GM19452 (cell line): Measurements from ENCODE around the gene BEX3.
A peak's percentile ranks its signal among the peaks of the same experiment; 100 is the strongest.
"Not testable (repeated sequence)": the region's sequence is repeated elsewhere in the genome, so short reads cannot be mapped to it uniquely, and the experiment has no call there.

ENCODE experiments used
- ATAC-seq: cut with Tn5 transposase; IDR thresholded peaks from one replicate; pipeline ENCODE4 v1.9.1; 2021; ENCODE audit not compliant: unreplicated experiment

BEX3 gene

DNA sequence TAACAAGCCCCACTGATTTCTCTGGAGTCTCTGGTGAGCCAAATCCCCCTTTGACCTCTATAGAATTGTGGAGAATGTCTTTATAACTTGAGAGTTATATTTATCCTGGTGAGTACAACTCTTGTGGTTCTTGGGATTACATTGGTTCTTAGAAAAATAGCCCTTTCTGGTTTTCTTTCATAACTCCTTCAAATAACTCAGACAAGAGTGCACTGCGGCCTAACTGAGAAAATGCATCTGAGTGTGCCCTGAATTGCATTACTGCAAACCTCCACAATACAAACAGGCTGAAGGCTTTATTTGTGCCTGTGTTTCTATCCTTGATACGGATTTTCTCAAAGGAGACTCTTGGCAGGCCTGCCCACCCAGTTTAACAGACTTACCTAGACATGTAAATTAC lies 2.7 kb downstream of the BEX3 start:
- ATAC-seq = no peak

DNA sequence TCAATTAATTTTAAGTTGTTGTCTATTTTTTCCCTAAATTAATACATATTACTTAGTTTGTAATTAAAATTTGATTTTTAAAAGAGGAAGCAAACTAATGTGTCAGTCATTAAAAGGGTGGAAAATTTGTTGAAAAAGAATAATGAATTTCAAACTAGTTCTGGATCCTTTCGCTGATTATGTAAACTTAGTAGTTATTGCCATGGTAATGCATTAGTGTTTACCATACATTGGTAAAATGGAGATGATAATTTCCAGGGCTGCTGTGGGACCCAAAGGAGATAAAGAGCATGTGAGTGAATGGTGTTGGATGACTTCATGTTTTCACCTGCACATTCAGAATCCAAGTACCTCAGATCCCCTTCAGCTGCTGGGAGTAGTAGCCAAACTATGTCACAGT lies 6.5 kb downstream of the BEX3 start:
- no peak for ATAC-seq

DNA sequence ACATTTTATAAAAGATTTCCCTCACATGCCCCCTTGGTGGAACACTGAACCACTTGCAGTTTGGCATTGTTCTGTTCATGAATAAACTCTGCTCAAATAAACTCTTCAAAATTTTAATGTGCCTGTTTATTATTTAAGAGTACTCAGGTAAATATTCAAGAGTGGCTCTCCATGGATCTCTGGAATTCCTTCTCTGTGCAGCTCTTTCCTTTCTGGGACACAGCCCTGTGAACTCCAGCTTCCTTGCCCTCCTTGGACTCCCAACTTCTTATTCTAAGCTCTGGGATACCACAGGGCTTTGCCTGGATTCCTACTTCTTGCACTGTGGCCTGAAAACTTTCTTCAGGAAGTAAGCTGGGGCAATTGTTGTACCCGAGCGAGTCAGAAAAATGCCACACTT lies 8.3 kb downstream of the BEX3 start:
- no peak for ATAC-seq

DNA sequence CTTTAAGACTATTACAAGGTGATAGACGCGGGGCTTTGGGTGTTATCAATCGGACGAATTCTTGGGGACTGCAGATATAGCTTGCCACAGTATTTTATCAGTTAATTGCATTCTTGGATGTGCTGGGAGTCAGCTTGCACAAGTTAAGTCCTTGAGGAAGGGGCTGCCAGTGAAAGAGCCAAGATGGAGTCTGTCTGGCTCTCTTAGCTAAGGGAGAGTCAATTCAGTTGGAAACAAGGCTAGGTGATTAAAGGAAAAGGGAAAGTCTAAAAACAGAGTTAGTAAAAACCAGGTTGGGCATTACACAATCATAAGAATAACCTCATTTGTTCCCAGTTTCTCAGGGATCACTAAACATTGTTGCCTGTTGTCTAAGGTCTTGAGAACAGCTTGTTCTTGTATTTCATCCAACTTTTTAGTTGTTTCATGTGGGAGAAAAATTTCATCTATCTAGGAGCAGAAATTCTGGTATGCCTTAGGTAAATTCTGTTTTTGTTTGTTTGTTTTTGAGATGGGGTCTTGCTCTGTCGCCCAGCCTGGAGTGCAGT lies 9.0 kb downstream of the BEX3 start:
- not testable (repeated sequence) for ATAC-seq

DNA sequence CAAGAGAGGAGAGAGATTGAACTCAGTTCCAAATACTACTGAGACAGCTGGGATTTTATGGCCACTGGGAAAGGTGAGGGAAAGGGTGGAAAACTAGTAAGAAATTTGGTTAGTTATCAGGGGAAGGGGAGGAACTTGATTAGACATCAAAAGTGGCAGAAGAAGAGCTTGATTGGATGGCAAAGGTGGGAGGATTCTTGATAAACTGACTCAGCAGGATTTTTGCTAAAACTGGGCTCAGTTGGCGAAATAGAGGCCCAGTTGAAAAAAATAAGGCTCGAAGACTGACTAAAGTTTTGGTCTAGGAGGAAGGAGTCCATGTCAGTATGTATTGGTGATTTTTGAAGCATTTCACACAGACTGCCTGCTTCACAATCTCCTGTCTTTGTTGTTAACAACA lies 10.0 kb downstream of the BEX3 start:
- ATAC-seq = no peak

DNA sequence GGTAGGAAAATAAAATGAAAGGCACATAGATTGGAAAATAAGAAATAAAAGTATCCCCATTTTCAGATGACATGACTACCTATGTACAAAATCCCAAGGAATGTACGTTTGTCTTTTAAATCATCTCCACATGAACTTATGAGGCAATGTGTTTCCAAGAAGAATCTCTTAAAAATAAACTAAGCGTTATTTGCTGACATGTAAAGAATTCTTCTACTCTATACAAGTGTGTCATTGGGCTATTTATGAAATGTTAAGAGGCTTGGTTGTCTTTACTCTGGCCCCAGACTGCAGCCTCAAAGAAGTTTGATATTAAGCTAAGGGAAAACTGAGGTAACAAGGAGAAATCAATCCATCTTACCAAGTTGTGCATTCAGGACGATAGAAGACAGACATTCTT lies 17.1 kb downstream of the BEX3 start:
- no peak for ATAC-seq

DNA sequence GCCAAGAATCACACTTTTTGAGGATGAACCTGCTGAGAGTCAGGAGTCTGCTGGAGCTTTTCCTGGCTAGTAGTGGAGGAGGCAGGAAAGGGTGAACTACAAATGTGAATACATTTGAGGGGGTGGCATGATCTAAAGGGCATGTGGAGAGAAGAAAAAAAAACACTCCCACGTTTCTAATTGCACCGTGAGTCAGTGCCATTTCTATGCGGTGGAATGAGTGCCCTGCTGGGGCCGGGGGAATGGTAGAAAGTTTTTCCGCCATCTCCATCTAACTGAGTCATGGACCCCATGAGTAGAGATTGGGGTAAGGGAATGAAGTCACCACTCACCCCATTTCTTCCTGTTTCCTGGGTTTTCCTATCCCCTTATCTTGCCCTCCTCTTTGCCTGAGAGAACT lies 19.8 kb downstream of the BEX3 start:
- no peak for ATAC-seq

DNA sequence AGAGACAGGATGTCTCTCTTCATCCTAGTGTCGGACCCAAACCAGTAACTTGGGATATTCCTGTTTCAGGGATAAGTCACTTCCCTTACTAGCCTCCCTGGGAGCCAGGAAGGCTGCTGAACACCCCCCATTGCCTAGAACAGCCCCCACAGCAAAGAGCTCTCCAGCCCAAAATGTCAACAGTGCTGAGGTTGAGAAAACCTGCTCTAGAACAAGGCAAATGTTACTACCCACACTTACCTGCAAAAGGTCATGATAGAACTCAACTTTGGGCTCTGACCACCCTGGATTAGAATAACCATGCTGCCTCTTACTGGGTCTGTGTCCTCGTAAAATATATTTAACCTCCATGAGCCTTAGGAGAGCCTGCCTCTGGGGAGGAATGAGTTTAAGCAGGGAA lies 20.3 kb downstream of the BEX3 start:
- ATAC-seq = no peak

DNA sequence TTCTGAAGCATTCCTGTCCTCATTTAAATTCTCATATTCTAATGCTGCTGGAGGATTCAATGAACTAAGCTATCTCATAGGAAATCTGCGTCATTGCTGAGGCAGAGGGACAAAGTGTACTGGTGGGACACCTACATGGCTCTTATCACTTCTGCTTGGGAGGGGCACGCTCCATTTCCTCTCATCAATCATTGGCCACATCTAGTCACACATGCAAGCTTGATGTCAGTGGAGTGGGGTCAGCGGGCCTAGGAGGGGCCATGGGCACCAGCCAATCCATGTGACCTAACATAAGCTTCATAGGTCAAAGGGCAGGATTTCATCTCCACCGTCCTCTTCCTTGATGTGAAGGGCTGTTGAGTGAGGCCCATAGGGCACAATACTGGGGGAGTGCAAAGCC lies 21.4 kb downstream of the BEX3 start:
- ATAC-seq = no peak

DNA sequence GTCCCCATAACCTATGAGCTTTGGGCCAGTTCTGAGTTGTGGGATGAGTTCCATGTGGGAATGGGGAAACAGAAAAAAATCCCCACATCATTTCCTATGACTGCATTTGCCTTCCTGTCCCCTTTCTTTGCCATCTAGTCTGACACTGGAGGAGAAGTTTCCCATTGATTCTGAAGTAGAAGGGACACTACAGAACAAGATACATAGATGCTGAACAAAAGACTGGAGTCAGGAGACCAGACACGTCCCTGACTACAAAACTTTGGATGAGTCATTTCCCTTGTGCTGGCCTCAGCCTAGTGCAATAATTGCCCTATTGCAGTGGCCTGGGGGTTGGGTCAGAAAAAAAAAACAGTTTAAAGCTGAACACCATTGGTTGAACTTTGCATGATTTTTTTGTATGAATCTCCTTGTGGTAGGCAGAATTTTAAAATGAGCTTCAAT lies 22.1 kb downstream of the BEX3 start:
- no peak for ATAC-seq

DNA sequence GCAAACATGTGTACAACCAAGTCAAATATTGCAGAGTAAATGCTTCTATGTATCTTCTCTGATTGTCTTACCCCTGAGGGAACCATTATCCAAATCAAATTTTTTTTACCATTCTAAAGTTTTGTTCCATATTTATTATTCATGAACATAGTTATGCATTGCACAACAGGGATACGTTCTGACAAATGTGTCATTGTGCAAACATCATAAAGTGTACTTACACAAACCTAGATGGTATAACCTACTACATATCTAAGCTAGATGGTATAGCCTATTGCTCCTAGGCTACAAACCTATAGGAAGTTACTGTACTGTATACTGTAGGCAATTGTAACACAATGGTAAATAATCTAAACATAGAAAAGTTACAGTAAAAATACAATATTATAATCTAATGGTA lies 23.4 kb downstream of the BEX3 start:
- no peak for ATAC-seq

DNA sequence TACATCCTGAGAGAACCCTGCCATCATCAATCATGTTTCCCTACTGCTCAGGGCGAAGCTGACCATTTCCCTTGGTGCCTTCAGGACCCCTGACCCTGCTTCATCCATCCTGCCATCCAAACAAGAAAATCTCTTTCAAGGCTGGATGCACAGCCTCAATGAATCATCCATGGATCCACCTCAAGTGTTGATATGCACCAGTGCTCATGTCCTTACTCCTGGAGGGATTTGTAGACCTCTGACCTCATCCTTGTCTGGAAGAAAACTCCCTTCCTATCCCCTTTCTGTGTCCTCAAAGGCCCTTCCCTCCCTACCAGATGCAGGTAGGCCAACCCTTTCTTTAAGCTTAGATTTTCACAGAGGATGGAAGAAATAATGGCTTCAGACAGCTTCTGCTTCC lies 24.6 kb downstream of the BEX3 start:
- ATAC-seq = no peak

DNA sequence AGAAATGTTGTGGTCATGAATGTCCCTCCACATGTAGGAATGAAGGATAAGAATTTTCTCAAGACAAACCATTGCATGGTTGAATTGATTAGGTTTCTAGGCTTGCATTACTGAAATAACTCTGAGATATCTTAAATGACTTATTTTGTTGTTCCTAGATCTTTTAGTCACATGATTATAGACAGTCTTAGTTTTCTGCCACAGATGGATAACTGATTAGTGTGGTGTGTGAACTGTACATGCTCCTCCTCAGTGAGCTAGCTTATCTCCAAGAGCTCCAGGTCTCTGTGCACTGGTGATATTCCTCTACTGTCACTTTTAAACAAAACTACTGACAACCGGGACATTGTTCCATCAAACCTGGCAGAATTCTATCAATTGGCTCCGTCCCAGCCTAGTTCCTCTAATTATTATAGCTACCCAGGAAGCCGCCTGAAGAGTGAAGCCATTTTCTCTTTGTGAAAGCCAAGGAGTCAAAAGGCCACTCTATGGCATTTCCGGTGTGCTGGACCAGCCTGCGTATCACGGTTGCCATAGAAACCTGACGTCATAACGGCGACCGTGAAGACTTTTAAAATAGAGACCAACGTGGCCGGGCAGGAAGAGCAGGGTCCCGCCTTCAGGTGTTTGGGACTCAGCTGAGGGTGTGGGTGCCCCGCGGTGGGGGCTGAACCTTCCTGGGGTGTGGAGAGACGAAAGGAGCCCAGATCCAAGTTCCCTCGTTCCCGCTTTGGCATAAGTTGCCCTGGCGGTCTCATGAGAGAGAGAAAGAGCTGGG lies 28.1 kb downstream of the BEX3 start:
- ATAC-seq = peak; percentile 99

DNA sequence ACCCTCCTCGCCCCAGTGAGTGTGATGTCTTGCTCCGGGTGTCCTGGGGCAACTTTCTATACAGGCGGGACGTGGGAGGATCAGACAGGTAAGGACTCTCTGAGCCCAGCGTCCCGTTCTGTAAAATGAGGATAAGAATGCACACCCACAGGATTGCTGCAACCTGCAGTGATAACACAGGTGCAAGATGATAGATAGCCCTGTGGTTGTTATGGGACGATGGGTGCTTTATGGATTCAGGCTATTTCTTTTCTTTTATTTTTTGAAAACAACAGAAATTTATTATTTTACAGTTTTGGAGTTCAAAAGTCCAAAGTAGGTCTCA lies 28.6 kb downstream of the BEX3 start:
- ATAC-seq = peak; percentile 17

DNA sequence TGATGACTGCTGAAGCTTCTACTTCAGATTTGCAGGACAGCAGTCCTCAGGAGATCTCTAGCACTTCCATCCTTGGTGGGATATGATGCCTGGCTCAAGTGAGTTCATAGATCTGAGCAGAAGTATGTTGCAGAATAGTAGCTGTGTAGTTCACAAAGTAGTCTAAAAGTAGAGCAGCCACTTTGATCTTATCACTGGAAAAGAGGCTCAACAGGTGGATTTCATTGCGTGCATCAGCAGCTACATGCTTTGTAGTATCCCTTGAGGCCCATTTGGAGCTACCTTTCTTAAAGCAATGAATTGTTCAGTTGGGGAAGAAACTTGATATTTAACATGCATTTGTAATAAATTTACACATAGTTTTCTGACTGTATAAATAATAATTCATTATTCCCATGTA lies 29.9 kb downstream of the BEX3 start:
- ATAC-seq = no peak

DNA sequence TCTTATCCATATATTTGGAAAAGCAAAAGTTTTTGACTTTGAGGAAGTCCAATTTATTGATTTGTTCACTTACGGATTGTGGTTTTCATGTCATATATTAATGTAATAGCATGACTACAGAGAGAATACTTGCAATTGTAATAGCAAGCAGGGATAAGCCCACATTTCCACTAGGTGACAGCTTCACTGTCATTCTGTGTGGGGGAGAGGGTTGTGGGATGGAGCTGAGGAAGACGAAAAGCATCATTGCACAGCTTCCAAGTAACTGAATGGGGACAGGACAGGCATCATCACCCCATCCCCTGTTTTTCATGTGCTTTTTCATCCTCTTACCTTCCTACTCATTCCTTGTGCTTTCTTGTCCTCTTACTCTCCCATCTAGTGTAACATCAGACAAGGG lies 31.4 kb downstream of the BEX3 start:
- no peak for ATAC-seq

DNA sequence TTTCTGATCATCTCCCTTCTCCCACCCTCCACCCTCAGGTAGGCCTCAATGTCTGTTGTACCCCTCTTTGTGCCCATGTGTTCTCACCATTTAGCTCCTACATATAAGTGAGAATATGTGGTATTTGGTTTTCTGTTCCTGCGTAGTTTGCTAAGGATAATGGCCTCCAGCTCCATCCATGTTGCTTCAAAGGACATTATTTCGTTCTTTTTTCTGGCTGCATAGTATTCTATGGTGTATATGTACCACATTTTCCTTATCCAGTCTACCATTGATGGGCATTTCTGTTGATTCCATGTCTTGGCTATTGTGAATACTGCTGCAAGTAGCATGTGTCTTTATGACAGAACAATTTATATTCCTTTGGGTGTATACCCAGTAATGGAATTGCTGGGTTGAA lies 35.4 kb downstream of the BEX3 start:
- ATAC-seq = not testable (repeated sequence)

DNA sequence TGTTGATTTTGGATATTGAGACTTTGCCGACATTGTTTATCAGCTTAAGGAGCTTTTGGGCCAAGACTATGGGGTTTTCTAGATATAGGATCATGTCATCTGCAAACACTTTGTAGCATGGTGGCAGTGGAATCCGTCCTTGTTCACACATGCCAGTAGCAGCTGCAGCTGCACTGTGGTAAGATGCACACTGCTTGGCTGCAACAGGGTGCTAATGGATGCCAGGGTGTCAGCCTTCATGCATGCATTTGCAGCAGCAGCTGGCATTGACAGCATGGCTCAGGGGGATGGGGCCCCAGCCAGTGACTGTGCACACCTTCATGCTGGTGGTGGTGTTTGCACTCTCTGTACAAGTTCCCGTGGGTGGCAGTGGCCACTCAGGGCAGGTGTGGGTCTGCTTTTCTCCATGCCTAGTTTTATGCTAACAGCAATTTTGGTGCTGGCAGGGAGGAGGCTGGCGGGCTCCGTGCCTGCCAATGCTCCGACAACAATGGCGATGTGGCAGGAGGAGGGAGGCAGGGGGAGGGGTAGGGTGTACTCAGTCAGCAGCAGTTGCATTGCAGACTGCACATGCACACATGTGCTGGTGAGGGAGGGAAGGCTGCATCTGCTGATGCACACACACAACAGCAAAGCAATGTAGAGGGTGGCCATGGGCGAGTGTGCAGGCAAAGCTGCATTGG lies 37.5 kb downstream of the BEX3 start:
- ATAC-seq = no peak

DNA sequence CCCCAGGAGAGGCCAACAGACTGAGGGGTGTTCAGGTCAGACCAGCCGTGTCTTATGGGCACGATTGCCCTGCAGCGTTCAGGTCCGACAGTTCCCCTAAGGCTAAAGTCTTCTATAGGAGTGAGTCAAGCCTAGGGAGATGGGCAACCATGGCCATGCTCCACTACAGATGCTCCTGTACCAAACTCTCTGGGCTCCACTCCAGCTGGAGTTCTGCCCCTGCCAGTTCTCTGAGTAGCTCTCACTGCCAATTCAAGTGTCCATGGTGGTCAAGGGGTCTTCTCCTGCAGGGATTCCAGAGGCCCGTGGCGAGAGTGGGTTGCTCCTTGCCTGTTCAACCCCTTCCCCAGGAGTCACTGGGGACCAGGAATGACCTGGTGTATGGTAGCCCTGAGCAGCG lies 38.2 kb downstream of the BEX3 start:
- ATAC-seq = no peak

DNA sequence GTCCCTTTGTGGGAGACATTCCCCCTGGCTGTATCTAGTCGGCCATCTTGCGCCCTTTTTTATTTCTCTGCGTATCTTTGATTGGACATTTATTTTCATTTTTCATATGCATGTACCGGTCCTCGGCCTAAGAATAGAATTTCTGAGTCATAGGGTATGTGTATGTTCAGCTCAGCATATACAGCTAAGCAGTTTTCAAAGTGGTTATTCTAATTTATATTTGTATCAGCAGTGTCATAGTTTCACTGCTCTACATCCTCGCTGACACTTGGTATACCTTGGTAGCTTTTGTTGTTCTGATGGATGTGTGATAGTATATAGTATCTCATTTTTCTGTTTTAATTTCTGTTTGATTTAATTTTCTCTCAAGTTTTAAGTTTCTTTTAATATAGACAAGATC lies 38.7 kb downstream of the BEX3 start:
- ATAC-seq = no peak

DNA sequence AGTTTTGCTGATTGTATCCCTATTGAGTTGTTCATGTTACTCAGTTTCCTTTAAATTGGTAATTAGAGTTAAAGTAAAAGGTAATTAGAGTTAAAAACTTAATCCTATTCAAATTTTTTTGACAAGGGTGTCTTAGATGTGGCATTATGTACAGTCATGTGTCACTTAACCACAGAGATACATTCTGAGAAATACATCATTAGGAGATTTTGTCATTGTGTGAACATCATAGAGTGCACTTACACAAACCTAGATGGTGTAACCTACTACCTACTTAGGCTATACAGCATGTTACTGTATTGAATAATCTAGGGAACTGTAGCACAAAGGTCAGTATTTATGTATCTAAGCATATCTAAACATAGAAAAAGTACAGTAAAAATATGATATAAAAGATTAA lies 39.2 kb downstream of the BEX3 start:
- ATAC-seq = no peak

DNA sequence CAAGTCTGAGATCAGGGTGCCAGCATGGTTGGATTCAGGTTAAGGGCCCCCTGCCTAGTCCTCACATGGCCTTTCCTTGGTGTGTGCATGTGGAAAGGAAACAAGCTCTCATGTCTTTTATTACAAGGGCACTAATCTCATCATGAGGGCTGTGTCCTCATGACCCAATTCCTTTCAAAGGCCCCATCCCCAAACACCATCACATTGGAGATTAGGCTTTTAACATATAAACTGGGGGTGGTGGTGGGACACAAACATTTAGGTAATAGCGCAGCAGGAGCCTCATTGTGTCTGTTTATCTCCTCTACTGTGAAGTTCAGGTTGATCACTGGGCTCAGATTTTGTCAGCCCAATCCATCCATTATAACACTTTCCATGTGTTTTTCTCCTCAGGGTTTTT lies 41.0 kb downstream of the BEX3 start:
- no peak for ATAC-seq

DNA sequence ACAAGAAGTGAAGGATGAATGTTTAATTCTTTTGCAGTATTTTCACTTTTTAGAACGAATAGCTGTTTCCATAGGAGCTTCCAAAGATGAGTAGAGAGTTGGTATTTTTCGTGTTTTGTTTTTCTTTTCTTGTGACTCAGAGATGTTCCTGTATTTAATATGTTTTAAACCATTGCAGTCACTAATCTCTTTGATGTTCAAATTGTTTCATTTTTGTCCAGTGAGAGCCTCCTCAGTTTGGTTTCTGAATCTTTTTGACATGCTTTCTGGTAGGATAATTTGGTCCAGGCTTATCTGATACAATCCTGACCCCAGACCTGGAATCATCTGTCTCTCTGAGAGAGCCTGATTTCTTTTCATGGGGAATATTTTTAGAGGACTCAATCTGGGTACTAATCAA lies 41.6 kb downstream of the BEX3 start:
- no peak for ATAC-seq
